ENCODE measurements around the gene LYZ.
A peak's percentile ranks its signal among the peaks of the same experiment; 100 is the strongest.

The LYZ gene

DNA sequence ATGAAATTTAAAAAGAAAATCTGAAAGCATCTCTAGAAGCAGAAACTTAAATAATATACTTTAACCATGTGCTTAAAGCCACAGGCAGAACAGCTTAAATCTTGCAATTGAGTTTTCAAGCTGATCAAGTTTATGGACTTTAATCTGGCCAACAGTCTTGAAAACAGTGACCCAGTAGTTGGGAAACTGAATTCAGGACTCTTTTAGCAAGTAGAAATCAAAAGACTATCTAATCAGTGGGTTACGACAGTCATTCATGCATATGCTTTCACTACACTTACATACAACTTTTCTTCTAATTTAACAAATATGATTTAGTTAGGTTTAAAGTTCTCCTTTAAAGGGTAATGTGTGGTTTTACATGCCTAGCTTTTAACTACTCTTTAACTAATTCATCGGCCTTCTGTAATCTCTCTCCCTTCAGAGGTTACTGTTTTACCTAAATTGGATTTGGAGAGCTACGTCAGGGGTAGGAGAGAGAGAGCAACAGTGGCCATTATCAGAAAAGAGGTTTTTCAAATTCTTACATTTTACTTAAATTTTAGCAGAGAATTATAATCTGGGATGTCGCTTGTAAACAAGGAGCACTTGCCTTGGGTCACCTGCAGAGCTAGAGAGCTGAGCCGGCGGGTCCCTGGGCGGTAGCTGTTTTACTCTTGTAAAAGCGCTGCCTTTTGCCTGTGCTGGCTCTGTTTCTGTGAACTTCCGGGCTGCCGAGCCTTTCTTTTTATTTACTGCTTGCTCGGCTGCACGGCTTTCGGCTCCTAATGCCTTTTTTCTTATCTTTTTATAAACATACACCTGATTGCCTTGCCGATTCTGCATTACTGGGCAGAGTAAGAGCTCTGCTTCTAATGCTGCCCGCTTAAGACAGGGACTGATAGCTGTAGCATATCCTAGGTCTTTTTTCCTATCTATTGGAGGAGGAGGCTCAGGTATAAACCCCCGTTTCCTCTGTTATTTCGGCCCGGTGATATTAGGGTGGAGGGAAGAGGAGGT is 17.4 kb upstream of the LYZ start:
- H3K27me3 ChIP-seq (ENCODE audit: insufficient read depth, poor library complexity, severe bottlenecking) = no peaks in the 10 kb centered on the region
- peak overlapping the region; percentile 42 for H3K4me3 ChIP-seq (replicated peaks; ENCODE audit: insufficient read depth, low read length)
- peak overlapping the region; percentile 94 for H3K27ac ChIP-seq (replicated peaks)
- no peak for TF ChIP-seq CTCF (IDR thresholded peaks at IDR 0.05; ENCODE audit: insufficient read depth, low read length)
- no peak for TF ChIP-seq SPI1 (IDR thresholded peaks at IDR 0.05; ENCODE audit: borderline replicate concordance, low read depth)
- no peak for TF ChIP-seq GABPA (IDR thresholded peaks at IDR 0.05; ENCODE audit: low read depth)
- peak; percentile 11; the same call in 1 of the 2 replicates for TF ChIP-seq POLR2AphosphoS5 (IDR thresholded peaks at IDR 0.05; ENCODE audit: low read depth)
- peak; percentile 55 for TF ChIP-seq REST (IDR thresholded peaks at IDR 0.05; ENCODE audit: insufficient replicate concordance, low read depth)
- peak in 1 of 2 experiments; percentile 56 for DNase-seq (ENCODE audit: low read depth in 1 of 2, low spot score in 1 of 2)

DNA sequence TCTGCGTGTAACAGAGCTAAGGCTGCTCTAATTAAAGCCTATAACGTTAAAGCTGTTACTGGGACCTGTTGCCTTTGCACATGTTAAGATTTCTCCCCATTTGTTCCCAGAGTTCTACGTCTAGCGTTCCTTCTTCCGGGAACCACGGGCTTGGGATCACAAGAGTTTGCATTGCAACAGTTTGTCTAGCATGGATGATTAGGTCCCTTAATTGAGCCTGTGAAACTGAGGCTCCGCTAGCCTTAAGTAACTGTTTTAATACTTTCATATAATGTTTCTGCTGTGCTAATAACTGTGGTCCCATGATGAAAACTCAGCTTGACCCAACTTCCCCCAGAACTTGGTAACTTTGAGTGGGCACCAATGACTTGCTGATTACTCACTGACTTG is 16.7 kb upstream of the LYZ start:
- peak in 1 of 2 experiments; percentile 72 for DNase-seq (ENCODE audit: low read depth in 1 of 2, low spot score in 1 of 2)
- TF ChIP-seq GABPA (IDR thresholded peaks at IDR 0.05; ENCODE audit: low read depth) = no peak
- 0 out of 2 replicates have a peak, but pooled peaks have one; percentile 21 for TF ChIP-seq POLR2AphosphoS5 (IDR thresholded peaks at IDR 0.05; ENCODE audit: low read depth)
- peak overlapping the region; percentile 94 for H3K27ac ChIP-seq (replicated peaks)
- no peaks in the 10 kb centered on the region for H3K27me3 ChIP-seq (ENCODE audit: insufficient read depth, poor library complexity, severe bottlenecking)
- peak overlapping the region; percentile 42 for H3K4me3 ChIP-seq (replicated peaks; ENCODE audit: insufficient read depth, low read length)

GRCh38 chr12:69331909-69332684 is 16.1 kb upstream of the LYZ start:
- TF ChIP-seq POLR2AphosphoS5 (IDR thresholded peaks at IDR 0.05; ENCODE audit: low read depth) (no peak), GABPA (IDR thresholded peaks at IDR 0.05; ENCODE audit: low read depth) (no peak), CTCF (IDR thresholded peaks at IDR 0.05; ENCODE audit: insufficient read depth, low read length) (no peak), SPI1 (IDR thresholded peaks at IDR 0.05; ENCODE audit: borderline replicate concordance, low read depth) (no peak), REST (IDR thresholded peaks at IDR 0.05; ENCODE audit: insufficient replicate concordance, low read depth) (no peak)
- peak overlapping the region; percentile 42 for H3K4me3 ChIP-seq (replicated peaks; ENCODE audit: insufficient read depth, low read length)
- peak in 1 of 2 experiments; percentile 81 for DNase-seq (ENCODE audit: low read depth in 1 of 2, low spot score in 1 of 2)
- no peaks in the 10 kb centered on the region for H3K27me3 ChIP-seq (ENCODE audit: insufficient read depth, poor library complexity, severe bottlenecking)
- peak overlapping the region; percentile 94 for H3K27ac ChIP-seq (replicated peaks)
